Measurements from ENCODE around the gene TESMIN. TPM values are rescaled to one million over a fixed set of nuclear protein-coding genes. Genes with fewer than 3 reads are reported as not detected.

Gene TESMIN
- polyA plus RNA-seq, 1 experiment, result 0.79 TPM

- Histone ChIP-seq H3K27me3 (ENCODE audit: control insufficient read depth, insufficient read depth, low read length) (peaks cover 8% of the 10 kb centered on the region), H3K9me3 (ENCODE audit: control insufficient read depth, insufficient read depth, low read length) (peaks cover 18% of the 10 kb centered on the region), H3K4me3 (ENCODE audit: low read depth, low read length) (no peak overlapping the region), H3K27ac (ENCODE audit: low read depth, low read length) (no peak overlapping the region)
- TF ChIP-seq CTCF (IDR thresholded peaks at IDR 0.05; ENCODE audit: low read depth, low read length), result no peak
- CTCF ChIA-PET, result no interaction called here
- DNase-seq (ENCODE audit: low read depth, low spot score), result no peak
- POLR2A ChIA-PET, result no interaction called here
Observed at GRCh38 chr11:68673991-68674390, 77.3 kb downstream of the TESMIN start.

GRCh38 chr11:68673306-68673945 is 77.9 kb downstream of the TESMIN start:
- CTCF ChIA-PET, result no interaction called here
- TF ChIP-seq CTCF (IDR thresholded peaks at IDR 0.05; ENCODE audit: low read depth, low read length), result no peak
- H3K4me3 ChIP-seq (ENCODE audit: low read depth, low read length), result no peak overlapping the region
- no peak for DNase-seq (ENCODE audit: low read depth, low spot score)
- POLR2A ChIA-PET, result no interaction called here
- H3K9me3 ChIP-seq (ENCODE audit: control insufficient read depth, insufficient read depth, low read length), result peaks cover 18% of the 10 kb centered on the region
- peaks cover 11% of the 10 kb centered on the region for H3K27me3 ChIP-seq (ENCODE audit: control insufficient read depth, insufficient read depth, low read length)
- no peak overlapping the region for H3K27ac ChIP-seq (ENCODE audit: low read depth, low read length)

GRCh38 chr11:68670208-68670992 is 80.9 kb downstream of the TESMIN start:
- CTCF ChIA-PET, result no interaction called here
- Histone ChIP-seq H3K27ac (ENCODE audit: low read depth, low read length) (no peak overlapping the region), H3K27me3 (ENCODE audit: control insufficient read depth, insufficient read depth, low read length) (peaks cover 23% of the 10 kb centered on the region), H3K9me3 (ENCODE audit: control insufficient read depth, insufficient read depth, low read length) (peaks cover 18% of the 10 kb centered on the region), H3K4me3 (ENCODE audit: low read depth, low read length) (no peak overlapping the region)
- POLR2A ChIA-PET, result interaction anchor here (0.5 kb wide), 1 partner anchor 96 kb away, joined by 3 read pairs; no protein-coding TSS in a partner anchor
- TF ChIP-seq CTCF (IDR thresholded peaks at IDR 0.05; ENCODE audit: low read depth, low read length), result no peak
- DNase-seq (ENCODE audit: low read depth, low spot score), result no peak

- peaks cover 18% of the 10 kb centered on the region for H3K9me3 ChIP-seq (ENCODE audit: control insufficient read depth, insufficient read depth, low read length)
- H3K27me3 ChIP-seq (ENCODE audit: control insufficient read depth, insufficient read depth, low read length), result peaks cover 24% of the 10 kb centered on the region
- H3K27ac ChIP-seq (ENCODE audit: low read depth, low read length), result no peak overlapping the region
- DNase-seq (ENCODE audit: low read depth, low spot score), result no peak
- no peak for TF ChIP-seq CTCF (IDR thresholded peaks at IDR 0.05; ENCODE audit: low read depth, low read length)
- H3K4me3 ChIP-seq (ENCODE audit: low read depth, low read length), result no peak overlapping the region
- ChIA-PET CTCF (interaction anchor here (0.6 kb wide), 1 partner anchor 18 kb away, joined by 3 read pairs; no protein-coding TSS in a partner anchor), POLR2A (no interaction called here)
Observed at GRCh38 chr11:68669301-68670090, 81.8 kb downstream of the TESMIN start.
